ENCODE data around the gene CYP39A1.

The CYP39A1 gene

DNA sequence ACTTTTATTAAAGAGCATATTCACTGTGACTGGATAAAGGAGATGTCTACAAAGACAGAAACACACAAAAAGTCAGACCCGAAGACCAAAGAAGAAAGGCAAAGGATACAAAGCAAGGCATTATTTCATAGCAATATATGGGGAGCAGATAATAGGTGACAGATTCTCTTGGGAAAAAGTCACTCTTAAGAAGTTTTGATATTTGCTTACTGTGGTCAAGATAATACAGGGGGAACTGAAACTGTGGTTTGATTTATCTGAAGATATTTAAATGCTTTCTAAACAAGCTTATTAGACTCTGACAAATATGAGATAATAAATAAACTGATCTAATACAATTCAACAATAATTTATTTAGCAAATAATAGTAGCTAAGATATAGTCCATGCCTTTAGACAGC, 14.7 kb downstream of the CYP39A1 start:
- H3K9ac ChIP-seq = no peak overlapping the region
- no peaks in the 10 kb centered on the region for H3K4me1 ChIP-seq (ENCODE audit: low read depth, poor library complexity, severe bottlenecking)
- no peaks in the 10 kb centered on the region for H3K79me2 ChIP-seq (ENCODE audit: insufficient read depth, low read depth)
- no peaks in the 10 kb centered on the region for H4K20me1 ChIP-seq (ENCODE audit: insufficient read depth)
- no peak overlapping the region for H2AFZ ChIP-seq (ENCODE audit: low read depth)
- TF ChIP-seq, protein P1, sequence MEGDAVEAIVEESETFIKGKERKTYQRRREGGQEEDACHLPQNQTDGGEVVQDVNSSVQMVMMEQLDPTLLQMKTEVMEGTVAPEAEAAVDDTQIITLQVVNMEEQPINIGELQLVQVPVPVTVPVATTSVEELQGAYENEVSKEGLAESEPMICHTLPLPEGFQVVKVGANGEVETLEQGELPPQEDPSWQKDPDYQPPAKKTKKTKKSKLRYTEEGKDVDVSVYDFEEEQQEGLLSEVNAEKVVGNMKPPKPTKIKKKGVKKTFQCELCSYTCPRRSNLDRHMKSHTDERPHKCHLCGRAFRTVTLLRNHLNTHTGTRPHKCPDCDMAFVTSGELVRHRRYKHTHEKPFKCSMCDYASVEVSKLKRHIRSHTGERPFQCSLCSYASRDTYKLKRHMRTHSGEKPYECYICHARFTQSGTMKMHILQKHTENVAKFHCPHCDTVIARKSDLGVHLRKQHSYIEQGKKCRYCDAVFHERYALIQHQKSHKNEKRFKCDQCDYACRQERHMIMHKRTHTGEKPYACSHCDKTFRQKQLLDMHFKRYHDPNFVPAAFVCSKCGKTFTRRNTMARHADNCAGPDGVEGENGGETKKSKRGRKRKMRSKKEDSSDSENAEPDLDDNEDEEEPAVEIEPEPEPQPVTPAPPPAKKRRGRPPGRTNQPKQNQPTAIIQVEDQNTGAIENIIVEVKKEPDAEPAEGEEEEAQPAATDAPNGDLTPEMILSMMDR (conservative IDR thresholded peaks at IDR 0.05; ENCODE audit: low read depth, low read length) = no peak
- H3K4me2 ChIP-seq = no peak overlapping the region
- no peak overlapping the region for H3K4me3 ChIP-seq (IDR thresholded peaks at IDR 0.05; ENCODE audit: insufficient read depth, low read depth, low read length)
- no peaks in the 10 kb centered on the region for H3K36me3 ChIP-seq (ENCODE audit: insufficient read depth)
- H3K27me3 ChIP-seq (ENCODE audit: insufficient read depth, low read depth) = no peaks in the 10 kb centered on the region
- H3K27ac ChIP-seq = no peak overlapping the region

DNA sequence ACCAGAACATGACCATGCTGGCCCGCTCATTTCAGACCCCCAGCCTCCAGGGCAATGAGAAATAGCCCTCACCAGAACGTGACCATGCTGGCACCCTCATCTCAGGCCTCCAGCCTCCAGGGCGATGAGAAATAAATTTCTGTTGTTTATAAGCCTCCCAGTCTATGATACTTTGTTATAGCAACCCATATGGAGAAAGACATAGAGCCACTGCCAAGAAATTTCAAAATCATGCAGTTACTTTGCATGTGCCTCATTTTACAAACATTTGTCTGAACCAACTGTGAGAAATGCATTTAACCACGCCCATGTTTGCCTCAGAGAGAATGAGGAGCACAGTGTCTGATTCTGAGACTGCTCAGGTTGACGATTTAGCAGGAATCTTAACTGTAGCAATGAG, 15.5 kb downstream of the CYP39A1 start:
- H3K79me2 ChIP-seq (ENCODE audit: insufficient read depth, low read depth) = no peaks in the 10 kb centered on the region
- no peaks in the 10 kb centered on the region for H3K4me1 ChIP-seq (ENCODE audit: low read depth, poor library complexity, severe bottlenecking)
- H3K4me3 ChIP-seq (IDR thresholded peaks at IDR 0.05; ENCODE audit: insufficient read depth, low read depth, low read length) = no peak overlapping the region
- H2AFZ ChIP-seq (ENCODE audit: low read depth) = no peak overlapping the region
- no peaks in the 10 kb centered on the region for H3K27me3 ChIP-seq (ENCODE audit: insufficient read depth, low read depth)
- H4K20me1 ChIP-seq (ENCODE audit: insufficient read depth) = no peaks in the 10 kb centered on the region
- H3K27ac ChIP-seq = no peak overlapping the region
- TF ChIP-seq, protein P1 (conservative IDR thresholded peaks at IDR 0.05; ENCODE audit: low read depth, low read length) = no peak
- no peak overlapping the region for H3K9ac ChIP-seq
- H3K36me3 ChIP-seq (ENCODE audit: insufficient read depth) = no peaks in the 10 kb centered on the region
- H3K4me2 ChIP-seq = no peak overlapping the region

DNA sequence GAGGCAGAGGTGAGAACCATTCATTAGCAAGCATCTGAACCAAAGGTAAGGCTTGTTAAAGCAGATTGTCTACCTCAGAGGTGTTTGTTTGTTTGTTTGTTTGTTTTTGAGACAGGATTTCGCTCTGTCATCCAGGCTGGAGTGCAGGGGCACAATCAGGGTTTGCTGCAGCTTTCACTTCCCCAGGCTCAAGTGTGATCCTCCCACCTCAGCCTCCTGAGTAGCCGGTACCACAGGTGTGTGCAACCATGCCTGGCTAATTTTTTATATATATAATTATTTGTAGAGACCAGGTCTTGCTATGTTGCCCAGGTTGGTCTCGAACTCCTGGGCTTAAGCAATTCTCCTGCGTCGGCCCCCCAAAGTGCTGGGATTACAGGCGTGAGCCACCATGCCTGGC, 17.2 kb downstream of the CYP39A1 start:
- Histone ChIP-seq H3K27me3 (ENCODE audit: insufficient read depth, low read depth) (no peaks in the 10 kb centered on the region), H2AFZ (ENCODE audit: low read depth) (no peak overlapping the region), H3K4me3 (IDR thresholded peaks at IDR 0.05; ENCODE audit: insufficient read depth, low read depth, low read length) (no peak overlapping the region), H4K20me1 (ENCODE audit: insufficient read depth) (no peaks in the 10 kb centered on the region), H3K4me1 (ENCODE audit: low read depth, poor library complexity, severe bottlenecking) (no peaks in the 10 kb centered on the region), H3K9ac (no peak overlapping the region), H3K27ac (no peak overlapping the region), H3K36me3 (ENCODE audit: insufficient read depth) (no peaks in the 10 kb centered on the region), H3K4me2 (no peak overlapping the region), H3K79me2 (ENCODE audit: insufficient read depth, low read depth) (no peaks in the 10 kb centered on the region)
- TF ChIP-seq, protein P1 (conservative IDR thresholded peaks at IDR 0.05; ENCODE audit: low read depth, low read length) = no peak

DNA sequence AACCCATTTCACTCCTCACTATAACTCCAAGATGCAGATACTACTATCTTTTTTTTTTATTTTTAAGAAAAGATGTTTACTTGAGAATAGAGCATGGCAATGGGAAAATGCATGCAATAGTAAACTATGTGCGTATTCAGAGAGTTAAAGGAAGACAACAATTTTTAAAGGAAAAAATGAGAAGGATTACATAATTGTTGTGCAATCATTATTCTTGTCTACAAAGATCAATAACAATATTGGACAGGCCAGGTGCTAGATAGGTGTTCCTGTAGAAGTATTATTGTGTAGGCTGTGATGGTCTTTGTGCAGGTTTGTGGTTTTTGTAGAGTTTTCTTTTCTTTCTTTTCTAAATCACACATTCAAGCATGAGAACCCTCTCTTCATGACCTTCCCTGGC, 20.6 kb downstream of the CYP39A1 start:
- H3K27ac ChIP-seq = no peak overlapping the region
- no peaks in the 10 kb centered on the region for H3K4me1 ChIP-seq (ENCODE audit: low read depth, poor library complexity, severe bottlenecking)
- H4K20me1 ChIP-seq (ENCODE audit: insufficient read depth) = no peaks in the 10 kb centered on the region
- no peaks in the 10 kb centered on the region for H3K36me3 ChIP-seq (ENCODE audit: insufficient read depth)
- H3K4me2 ChIP-seq = no peak overlapping the region
- H2AFZ ChIP-seq (ENCODE audit: low read depth) = no peak overlapping the region
- TF ChIP-seq, protein P1 (conservative IDR thresholded peaks at IDR 0.05; ENCODE audit: low read depth, low read length) = no peak
- no peak overlapping the region for H3K9ac ChIP-seq
- H3K4me3 ChIP-seq (IDR thresholded peaks at IDR 0.05; ENCODE audit: insufficient read depth, low read depth, low read length) = no peak overlapping the region
- no peaks in the 10 kb centered on the region for H3K27me3 ChIP-seq (ENCODE audit: insufficient read depth, low read depth)
- H3K79me2 ChIP-seq (ENCODE audit: insufficient read depth, low read depth) = no peaks in the 10 kb centered on the region

All from KMS-11 (cell line).